NCI-H146 treated with DMSO at 0.1 percent for 48 hours (cell line): ENCODE data around the gene RGS16.

Experiments
- DNase-seq: peaks from one replicate; lab custom pipeline; 2025; ENCODE audit not compliant: unreplicated experiment; lab: John Stamatoyannopoulos, UW

The RGS16 gene

DNA sequence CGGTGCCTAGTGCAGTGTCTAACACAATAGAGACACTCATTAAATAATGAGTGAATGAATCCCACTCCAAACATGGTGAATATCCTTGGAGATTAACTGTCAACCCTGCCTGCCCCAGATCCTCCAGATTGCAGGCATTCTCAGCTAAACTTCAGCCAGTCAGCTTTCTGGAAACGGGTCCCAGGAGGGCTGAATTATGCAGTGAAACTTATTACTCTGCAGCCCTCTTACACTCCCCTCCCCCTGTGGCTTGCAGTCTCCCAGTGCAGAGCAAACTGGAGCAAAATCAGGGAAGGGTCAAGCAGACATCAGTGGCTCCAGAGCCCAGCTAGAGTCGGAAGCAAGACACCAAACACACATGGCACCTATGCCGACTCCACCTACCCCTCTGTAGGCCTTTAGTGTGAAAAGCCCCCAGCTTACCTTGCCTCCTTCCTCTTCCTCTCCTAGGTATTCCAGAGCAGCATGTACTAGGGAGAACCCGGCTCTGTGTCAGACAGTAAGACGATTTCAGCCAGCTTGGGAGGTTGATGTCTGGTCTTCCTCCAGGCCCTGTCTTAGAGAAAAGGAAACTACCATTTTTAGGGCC lies 6.5 kb upstream of the RGS16 start:
- no peak for DNase-seq

DNA sequence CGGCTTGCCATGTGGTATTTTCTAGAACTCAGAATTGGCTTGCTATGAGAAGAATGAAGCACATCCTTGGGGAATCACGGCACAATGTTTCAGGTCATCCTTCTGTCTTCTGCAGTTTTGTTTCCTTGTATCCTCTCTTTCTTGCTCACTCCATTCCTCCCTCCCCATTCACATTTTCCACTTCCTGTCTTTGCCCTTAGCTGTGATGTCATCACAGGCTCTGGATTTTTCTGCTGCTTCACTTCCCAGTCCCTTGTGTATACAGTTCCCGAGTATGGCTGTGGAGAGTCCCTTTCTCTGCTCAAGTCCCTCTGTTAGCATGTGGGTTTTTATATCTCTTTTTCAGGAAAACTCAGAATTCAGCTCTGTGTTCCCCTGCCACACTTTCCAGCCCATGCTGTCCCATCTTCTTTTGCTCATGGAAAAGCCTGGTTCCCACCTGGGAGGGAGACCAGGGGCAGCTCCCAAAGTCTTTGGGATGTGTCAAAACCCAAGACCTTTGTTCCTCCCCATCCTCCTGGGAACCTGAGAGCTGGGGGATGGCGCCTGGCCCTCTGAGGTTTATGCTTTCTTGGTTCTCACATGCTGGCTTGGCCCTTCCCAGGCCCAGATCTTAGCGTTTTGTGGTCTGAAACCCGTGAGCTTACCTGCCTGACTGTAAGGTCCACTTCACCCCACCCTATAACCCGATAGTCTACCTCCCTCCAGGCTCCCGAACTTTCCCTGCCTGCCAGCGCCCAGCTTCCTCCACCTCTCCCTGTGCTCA lies 4.8 kb upstream of the RGS16 start:
- DNase-seq: no peak

DNA sequence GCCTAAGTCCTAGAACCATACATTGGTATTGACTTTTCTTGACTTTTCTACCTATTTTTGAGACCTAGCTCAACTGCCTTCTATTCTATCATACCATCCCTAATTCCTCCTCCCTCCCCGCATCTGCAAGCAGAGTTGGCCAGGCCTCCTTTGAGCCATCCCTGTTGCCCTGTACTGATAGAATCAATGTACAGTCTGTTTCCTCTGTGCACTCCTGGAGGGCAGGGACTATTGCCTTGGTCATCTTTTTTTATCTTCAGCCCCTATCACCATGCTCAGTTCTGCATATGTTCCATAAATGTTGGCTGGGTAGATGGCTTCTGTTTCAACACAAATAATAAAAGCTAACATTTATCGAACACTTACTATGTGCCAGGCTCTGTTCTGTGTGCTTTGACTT lies 4.0 kb upstream of the RGS16 start:
- DNase-seq: no peak

DNA sequence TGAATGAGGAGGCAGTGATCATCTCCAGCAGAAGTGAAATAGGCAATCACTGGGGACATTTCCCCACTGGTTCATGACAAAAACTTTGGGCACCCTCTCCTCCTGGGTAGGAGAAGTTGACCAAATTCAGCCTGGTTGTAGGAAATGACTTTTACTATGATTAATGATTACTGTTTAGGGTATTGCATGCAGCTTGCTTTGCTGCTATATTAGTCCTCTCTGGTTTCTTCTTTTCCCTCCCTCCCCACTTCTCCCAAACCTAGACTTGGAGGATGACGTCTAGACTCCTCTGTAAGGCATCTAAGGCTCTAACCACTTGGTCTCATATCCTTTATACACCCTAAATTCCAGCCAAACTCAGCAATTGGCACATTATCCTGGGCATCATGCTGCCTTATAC lies 3.4 kb upstream of the RGS16 start:
- DNase-seq: no peak

DNA sequence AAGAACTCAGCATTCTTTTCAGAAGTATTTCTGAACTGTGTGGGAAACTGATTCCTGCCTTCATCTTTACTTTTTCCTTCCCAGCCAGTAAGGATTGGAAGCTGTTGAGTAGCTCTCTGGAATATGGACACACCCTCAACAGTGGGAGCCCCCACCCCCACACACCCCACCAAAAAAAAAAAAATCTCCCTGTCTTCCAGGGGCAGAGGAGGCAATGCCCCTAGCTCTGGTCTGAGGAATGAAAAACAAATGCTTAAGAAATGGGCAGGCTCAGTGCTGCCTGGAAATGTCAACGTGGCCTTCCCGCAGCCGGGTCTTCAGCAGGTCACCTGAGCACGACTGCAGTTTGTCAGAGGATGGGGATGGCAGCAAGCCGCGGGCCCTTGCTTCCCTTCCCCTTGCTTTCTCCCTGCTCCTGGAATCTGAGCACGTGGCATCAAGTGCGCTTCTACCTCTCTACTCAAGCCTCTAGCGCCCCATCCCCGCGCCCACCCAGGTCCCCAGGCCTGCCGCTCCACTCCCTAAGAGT lies 479 bp downstream of the RGS16 start:
- DNase-seq: no peak

DNA sequence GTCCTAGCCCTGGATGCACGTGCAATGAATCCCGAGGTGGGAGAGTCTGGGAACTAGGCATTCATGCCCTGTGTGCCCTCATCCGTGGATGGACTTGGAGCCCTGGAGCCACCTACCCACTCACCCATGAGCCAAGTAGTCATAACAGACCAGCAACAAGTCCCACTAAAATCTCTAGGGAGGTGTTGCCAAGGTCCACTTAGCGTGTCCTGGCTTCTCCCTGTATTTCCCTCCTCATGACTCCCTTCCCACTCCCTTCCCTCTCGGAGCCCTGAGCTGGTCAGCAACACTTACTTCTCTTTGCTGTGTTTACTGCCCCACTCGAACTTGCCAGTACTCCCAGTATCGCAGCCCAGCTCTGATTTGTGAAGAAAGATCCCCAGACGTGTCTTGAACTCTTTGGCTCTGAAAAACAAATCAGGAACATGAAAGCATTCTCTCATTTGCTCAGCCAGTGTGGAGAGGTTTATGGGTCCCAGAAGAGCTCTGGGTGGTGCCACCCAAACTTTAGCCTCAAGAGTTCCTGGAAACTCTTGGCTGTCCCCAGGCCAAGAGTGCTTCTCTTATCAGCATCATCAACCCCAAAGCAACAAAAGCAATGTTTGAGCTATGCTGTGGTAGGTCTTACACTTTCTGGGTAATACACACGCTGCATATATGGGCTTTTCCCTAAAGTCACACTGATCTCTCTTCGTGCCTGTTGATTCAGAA lies 1.1 kb downstream of the RGS16 start:
- no peak for DNase-seq

DNA sequence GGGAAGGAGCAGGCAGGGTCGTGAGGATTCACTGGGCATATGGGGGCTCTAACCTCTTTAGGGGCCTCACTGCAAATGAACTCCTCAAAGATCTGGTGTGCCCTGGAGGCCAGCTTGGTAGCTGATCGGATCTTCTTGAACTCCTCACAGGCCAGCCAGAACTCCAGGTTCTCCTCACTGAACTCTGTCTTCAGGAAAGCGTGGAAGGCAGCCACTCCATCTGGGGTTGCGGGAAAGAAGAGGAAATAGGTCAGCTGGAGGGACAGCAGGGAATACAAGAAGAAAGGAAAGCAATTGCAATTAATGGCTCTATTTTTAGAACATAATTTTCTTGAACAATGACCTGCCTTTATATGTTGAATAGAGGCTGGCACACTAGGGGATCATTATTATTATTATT lies 2.3 kb downstream of the RGS16 start:
- peak; percentile 91 for DNase-seq

DNA sequence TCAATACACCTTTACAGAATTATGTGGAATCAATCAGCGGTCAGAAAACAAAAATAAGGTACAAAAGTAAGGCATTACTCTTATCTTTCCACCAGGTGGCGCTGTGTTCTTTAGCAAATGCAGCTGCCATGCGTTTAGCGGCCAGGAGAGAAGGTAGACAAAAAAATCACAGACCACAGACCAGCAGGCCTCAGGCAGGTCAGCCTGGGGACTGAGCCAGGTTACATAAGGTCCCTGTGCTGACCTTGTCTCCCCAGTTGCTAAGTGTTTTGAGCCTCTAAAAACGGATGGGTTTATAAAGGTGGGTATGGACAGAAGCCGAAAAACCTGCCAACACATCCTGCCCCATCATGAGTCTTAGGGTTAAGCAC lies 2.8 kb downstream of the RGS16 start:
- peak; percentile 83 for DNase-seq

DNA sequence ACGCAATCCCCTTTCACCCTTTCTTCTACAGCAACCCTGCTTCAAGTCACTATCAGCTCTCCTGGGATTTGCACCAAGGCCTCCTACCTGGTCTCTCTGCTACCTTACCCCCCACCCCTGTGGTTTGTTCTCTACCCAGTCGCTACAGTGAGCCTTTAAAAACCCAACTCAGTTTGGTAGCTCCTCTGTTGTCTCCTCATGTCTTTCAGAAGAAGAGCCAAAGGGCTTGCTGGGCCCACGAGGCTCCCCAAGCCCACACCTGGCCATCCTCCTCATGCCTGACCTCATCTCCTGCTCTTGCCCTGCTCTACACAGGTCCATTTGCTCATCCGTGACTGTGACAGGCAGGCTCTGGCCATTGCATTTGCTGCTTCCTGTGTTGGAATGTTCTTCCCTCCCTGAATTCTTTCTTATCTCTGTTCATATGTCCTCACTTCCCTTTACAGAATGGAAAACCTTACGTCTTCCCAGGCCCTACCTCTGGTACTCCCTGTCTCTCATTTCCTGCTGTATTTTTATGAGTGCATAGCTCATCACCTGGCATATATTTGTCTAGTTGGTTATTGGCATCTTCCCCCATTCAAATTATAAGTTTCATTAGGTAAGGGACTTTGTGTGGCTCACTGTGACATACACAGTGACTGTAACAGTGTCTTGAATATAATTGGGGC lies 3.3 kb downstream of the RGS16 start:
- DNase-seq: no peak

DNA sequence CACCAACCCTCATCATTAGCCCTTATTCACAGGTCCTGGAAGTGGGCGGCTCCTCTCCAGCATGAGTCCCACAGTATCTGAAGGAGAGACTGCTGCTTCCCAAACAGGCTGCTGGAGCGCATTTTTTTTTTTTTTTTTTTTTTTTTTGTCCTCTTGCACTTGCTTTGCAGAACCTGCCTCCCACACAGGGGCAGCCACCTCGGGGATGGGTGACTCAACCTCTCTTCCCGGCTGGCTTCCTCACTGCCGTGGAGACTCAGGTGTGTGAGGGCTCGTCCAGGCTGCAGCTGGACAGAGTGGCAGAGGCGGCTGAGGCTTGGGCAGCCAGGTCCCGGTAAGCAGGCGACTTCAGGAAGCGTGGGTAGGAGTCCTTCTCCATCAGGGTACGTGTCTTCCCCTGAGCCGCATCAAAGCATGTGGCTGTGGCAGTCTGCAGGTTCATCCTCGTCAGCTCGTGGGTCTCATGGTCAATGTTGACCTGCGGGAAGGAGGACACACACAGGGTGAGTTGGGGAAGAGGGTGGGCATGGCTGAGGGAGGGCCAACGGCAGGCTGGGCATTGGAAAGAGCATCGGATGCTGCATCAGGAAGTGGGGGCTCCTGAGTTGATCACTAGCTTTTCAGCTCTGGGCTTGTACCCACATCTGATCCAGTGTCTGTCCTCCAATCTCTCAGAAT lies 4.0 kb downstream of the RGS16 start:
- DNase-seq: no peak

DNA sequence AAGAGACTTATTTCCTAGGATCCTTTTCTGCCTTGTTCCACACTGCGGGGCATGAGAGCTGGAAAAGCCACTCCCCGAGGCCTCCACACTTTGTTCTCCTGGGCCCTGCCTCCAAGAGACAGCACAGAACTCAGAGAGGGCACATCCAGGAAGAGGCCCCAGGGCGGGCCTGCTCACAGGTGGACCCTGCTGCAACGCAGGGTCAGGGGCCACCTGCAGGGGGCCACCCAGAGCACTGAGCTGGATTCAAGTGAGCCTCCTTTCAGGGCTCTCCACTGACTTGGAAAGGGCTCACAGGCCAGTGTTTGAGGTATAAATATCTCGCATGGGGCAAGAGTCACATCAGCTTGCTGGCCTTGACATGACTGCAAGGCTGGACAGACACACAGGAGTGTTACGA lies 4.8 kb downstream of the RGS16 start:
- no peak for DNase-seq

DNA sequence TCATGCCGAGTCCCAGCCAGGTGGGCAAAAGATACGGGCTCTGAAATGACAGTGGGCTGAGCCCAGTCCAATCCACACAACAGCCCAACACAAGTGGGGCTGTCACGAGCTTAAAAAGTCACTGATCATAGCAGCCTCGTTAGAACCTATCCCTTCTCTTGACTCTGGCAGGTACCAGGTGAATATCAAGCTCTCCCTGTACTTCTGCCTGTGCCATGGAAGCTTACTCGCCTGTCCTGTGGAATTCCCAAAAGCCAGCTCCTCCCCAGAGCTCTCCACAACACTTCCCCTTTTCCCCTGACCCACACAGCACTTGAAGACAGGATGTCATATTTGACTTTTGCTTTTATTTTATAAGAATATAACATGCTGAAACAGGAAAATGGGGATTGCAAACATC lies 5.9 kb downstream of the RGS16 start:
- DNase-seq: no peak

DNA sequence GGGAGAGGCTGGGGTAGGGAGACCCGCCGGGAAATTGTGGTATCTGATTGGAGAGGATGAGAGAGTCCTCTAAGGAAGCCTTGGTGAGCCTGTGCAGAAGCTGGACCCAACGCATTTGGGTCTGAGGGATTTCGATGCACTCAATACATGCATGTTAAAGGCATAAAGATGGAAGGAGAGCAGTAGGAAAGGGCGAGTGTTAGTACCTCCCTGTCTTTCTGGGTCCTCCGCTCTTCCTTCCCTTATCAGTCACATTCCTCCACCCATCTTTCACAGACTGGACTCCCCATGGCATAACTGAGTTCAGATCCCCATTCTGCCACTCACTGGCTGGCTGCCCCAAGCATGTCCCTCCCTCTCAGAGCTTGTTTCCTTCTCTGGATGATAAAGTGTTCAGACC lies 7.3 kb downstream of the RGS16 start:
- no peak for DNase-seq

DNA sequence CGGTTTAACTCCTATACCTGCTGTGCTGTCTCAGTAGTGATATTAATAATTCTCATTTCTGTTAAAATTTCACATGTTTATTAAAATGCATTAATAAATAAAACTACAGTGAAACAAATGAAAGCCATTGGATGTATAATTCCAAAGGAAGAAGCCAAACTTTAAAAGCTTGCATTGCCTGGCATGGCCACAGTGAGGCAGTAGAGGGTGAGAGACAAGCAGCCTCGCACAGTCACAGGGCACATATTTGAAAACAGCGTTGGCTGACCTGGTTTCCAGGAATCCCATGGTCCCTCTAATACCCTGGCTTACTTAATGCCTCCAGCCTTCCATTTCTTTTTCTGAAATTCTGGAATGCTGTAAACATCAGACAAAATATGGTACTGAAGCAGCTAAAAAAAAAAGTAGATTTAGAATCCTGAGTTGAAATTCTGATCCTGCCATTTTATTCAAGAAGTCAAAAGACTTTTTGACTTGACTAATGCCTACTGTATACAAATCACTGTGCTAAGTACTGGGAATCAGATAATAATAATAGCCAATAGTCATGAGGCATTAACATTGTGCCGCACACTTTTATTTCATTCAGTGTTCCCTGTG lies 8.4 kb downstream of the RGS16 start:
- peak; percentile 34 for DNase-seq

DNA sequence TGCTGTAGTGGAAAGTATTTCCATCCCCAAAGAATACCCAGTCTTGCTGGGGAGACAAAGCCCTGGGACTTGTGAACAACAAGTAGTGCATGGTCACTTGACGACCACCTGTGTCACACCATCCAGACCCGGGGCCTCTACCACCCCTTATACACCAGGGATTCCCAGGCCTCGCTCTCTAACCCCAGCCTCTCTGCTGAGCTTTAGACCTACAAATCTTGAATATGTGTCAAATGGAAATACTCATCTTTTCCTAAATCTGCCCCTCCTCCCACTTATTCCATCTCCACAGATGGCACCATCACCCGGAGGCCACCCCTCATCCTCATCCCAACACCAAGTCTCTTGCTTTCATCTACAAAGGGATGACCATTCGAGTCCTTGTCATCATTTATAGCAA lies 14.3 kb downstream of the RGS16 start:
- no peak for DNase-seq

DNA sequence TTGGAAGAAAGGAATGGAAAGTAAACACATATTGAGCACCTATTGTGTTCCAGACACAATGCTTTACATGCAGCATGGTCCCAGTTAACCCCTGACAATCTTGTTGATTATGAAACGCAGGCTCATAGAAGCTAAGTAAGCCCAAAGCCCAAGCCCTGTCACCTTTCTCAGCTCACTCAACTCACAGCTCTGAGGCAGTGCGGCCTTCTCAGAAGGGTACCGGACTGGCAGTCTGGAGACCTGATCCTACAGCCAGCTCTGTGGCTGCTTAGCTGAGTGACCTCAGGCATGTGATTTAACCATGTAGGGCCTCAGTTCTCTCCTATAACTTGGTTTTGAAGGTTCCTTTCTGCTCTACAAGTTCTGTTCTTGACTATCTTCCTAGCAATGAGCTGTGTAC lies 14.7 kb downstream of the RGS16 start:
- no peak for DNase-seq

DNA sequence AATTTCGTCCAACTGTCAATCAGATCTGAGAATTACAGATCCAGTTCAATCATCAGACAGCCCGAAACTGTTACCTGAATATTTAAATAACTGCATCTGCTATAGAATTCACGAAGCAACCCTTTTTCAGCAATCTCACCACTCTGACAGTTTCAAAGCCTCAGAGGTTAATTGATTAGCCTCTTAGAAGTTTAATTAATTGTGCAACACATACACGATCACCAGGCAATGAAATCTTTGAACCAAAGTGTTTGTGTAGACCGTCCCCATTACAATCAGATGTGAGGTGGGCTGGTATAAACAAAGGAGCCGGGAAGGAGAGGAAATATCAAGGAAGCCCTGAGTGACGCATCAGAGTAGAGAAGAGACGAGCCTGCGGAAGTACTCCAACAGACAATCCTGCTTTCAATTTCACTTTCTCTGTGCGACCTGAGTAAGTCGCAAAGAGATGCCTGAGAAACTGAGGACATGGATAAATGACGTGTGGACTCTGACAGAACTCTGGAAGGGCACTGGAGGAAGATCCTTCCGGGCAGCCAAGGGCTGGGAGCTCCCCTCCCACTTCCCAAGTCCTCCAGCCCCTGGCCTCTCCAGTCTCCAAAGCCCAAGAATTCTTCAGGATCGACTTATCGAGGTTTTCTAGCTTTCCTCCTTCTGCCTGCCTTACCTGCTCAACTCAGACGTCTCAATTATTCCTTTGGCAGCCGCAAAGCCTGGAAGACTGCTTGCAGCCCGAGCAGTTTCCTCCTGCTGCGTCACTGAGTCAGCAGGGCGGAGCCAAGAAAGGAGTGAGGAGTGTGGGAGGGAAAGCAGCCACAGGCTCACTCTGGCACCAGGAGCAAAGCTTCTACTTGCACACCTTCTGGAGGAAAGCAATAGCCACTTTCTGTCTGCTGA lies 15.4 kb downstream of the RGS16 start, which contains the start of gene RNASEL:
TSS of gene RNASEL (minus strand) at position 757 of the 897 bp plus-strand sequence. CDS start 2,450 bp downstream, outside the sequence.
- DNase-seq: no peak

DNA sequence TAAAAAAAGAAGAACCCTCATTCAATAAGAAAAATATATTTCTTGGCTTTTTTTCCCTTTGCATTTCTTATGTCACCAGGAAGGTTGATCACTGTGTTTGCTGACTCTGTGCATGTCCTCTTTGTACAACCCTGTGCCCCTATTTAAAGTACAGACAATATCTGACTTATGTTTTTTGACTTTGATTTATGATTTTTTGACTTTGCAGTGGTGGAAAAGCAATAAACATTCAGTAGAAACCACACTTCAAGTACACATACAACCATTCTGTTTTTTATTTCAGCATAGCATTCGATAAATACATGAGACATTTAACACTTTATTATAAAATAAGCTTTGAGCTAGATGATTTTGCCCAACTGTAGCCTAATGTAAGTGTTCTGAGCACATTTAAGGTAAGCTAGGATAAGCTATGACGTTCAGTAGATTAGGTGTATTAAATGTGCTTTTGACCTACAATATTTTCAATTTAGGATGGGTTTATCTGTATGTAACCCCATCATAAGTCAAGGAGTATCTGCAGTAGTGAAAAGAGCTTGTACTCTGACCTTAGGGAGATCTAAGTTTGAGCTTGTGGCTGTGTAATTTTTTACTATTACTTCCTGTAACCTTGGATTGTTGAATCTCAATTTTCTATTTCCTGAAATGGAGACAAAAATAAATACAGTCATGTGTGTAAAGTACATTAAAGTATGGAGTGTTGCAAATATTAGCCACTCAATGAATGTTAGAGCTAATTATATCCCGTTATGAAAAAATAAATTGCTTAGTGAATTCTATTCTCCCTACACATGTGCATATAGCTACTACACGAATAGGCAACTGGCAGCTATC lies 16.3 kb downstream of the RGS16 start:
- no peak for DNase-seq

DNA sequence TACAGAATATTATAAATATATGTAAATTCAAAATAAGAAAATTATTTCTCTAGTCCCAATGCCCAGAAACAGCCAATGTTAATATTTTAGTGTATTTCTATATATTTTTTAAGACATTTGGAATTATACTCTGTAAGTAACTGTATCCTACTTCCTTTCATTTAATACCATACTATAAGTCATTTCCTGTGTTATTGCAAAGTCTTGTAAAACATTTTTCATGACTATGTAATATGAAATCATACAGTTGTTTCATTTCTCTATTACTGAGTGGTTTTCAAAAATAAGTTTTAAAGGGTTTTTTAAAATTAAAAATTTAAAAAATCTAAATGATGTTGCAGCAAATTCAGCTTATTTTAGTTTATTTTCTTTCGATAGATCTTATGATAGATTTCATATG lies 17.1 kb downstream of the RGS16 start:
- DNase-seq: no peak
